ENCODE data around the gene IYD. TPM values are rescaled to one million over a fixed set of nuclear protein-coding genes. Genes with fewer than 3 reads are reported as not detected.

IYD gene
- total RNA-seq, 1 experiment from 2014 or later = 32.6 TPM

DNA sequence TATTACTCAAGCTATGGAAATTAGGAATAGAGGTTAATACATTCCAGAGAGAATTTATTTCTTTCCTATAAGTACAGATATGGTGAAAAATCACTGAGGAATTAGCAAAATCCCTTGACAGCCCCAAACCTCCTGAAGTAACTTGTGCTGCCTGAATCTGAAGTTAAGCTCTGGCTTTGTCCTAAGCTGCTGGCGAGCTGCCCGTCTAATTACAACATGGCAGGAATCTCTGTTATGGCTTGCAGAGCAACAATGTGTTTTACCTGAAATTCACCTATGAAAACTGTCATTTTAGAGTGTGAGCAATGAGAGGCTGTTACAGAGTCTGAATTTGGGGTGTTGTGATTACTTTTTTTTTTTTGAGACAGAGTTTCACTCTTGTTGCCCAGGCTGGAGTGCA lies 22.5 kb upstream of the IYD start:
- no peak overlapping the region for H3K4me3 Mint-ChIP-seq (ENCODE audit: unreplicated experiment)
- ChIA-PET POLR2A (no interaction called here), CTCF (no interaction called here)
- Histone ChIP-seq H3K4me3 (ENCODE audit: low read depth, low read length) (no peak overlapping the region), H3K9me3 (no peaks in the 10 kb centered on the region), H3K27me3 (replicated peaks; ENCODE audit: control insufficient read depth, insufficient read depth, low read length) (no peaks in the 10 kb centered on the region), H3K4me1 (peaks cover 15% of the 10 kb centered on the region), H3K36me3 (ENCODE audit: control insufficient read depth, insufficient read depth, low read length) (no peaks in the 10 kb centered on the region)
- no peak overlapping the region for H3K27ac Mint-ChIP-seq (ENCODE audit: unreplicated experiment)
- no TSS peak for BruUV-seq (replicated peaks)
- TF ChIP-seq, protein P1, sequence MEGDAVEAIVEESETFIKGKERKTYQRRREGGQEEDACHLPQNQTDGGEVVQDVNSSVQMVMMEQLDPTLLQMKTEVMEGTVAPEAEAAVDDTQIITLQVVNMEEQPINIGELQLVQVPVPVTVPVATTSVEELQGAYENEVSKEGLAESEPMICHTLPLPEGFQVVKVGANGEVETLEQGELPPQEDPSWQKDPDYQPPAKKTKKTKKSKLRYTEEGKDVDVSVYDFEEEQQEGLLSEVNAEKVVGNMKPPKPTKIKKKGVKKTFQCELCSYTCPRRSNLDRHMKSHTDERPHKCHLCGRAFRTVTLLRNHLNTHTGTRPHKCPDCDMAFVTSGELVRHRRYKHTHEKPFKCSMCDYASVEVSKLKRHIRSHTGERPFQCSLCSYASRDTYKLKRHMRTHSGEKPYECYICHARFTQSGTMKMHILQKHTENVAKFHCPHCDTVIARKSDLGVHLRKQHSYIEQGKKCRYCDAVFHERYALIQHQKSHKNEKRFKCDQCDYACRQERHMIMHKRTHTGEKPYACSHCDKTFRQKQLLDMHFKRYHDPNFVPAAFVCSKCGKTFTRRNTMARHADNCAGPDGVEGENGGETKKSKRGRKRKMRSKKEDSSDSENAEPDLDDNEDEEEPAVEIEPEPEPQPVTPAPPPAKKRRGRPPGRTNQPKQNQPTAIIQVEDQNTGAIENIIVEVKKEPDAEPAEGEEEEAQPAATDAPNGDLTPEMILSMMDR (IDR thresholded peaks at IDR 0.05; ENCODE audit: insufficient read depth in 1 of 2, low read depth in 1 of 2, low read length in 1 of 2, severe bottlenecking in 1 of 2, unreplicated experiment in 1 of 2) = no peak
- H3K4me1 Mint-ChIP-seq (ENCODE audit: low read depth, unreplicated experiment) = no peaks in the 10 kb centered on the region
- no peak for DNase-seq
- H3K36me3 Mint-ChIP-seq (ENCODE audit: insufficient read depth, unreplicated experiment) = no peaks in the 10 kb centered on the region
- no peaks in the 10 kb centered on the region for H3K9me3 Mint-ChIP-seq (ENCODE audit: unreplicated experiment)
- intact Hi-C loops (cut with micrococcal nuclease; ENCODE audit: unreplicated experiment) = no loop called here
- no peaks in the 10 kb centered on the region for H3K27me3 Mint-ChIP-seq (ENCODE audit: insufficient read depth, unreplicated experiment)

DNA sequence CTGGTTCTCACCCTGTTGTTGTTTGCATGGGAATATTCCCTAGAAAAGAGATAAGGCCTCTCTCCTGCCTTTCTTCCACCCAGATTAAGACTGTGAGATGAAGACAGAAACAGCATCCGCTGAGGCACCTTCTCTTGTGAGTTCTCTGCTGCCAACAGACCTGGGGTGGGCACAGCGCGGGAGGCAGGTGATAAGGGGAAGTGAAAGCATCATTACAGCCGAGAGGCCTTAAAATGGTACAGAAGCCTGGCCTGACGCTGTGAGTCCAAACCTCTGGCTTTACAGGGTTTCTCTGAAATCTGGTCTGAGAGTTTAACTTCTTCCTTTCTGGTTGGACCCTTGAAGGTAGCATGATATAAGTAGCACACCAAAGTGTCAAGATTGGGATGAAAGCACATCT lies 21.0 kb upstream of the IYD start:
- H3K27ac Mint-ChIP-seq (ENCODE audit: unreplicated experiment) = no peak overlapping the region
- H3K4me1 Mint-ChIP-seq (ENCODE audit: low read depth, unreplicated experiment) = no peaks in the 10 kb centered on the region
- H3K9me3 Mint-ChIP-seq (ENCODE audit: unreplicated experiment) = no peaks in the 10 kb centered on the region
- H3K27me3 ChIP-seq (replicated peaks; ENCODE audit: control insufficient read depth, insufficient read depth, low read length) = no peaks in the 10 kb centered on the region
- POLR2A ChIA-PET = no interaction called here
- H3K36me3 Mint-ChIP-seq (ENCODE audit: insufficient read depth, unreplicated experiment) = no peaks in the 10 kb centered on the region
- no peak for DNase-seq
- TF ChIP-seq, protein P1 (IDR thresholded peaks at IDR 0.05; ENCODE audit: insufficient read depth in 1 of 2, low read depth in 1 of 2, low read length in 1 of 2, severe bottlenecking in 1 of 2, unreplicated experiment in 1 of 2) = no peak
- CTCF ChIA-PET = no interaction called here
- peaks cover 6% of the 10 kb centered on the region for H3K4me1 ChIP-seq
- no TSS peak for BruUV-seq (replicated peaks)
- H3K4me3 ChIP-seq (ENCODE audit: low read depth, low read length) = no peak overlapping the region
- intact Hi-C loops (cut with micrococcal nuclease; ENCODE audit: unreplicated experiment) = no loop called here
- H3K9me3 ChIP-seq = no peaks in the 10 kb centered on the region
- no peaks in the 10 kb centered on the region for H3K27me3 Mint-ChIP-seq (ENCODE audit: insufficient read depth, unreplicated experiment)
- no peaks in the 10 kb centered on the region for H3K36me3 ChIP-seq (ENCODE audit: control insufficient read depth, insufficient read depth, low read length)
- no peak overlapping the region for H3K4me3 Mint-ChIP-seq (ENCODE audit: unreplicated experiment)

- peaks cover 1% of the 10 kb centered on the region for H3K4me1 Mint-ChIP-seq (ENCODE audit: low read depth, unreplicated experiment)
- ChIA-PET POLR2A (no interaction called here), CTCF (no interaction called here)
- no peak for DNase-seq
- no peaks in the 10 kb centered on the region for H3K9me3 Mint-ChIP-seq (ENCODE audit: unreplicated experiment)
- intact Hi-C loops (cut with micrococcal nuclease; ENCODE audit: unreplicated experiment) = no loop called here
- H3K36me3 Mint-ChIP-seq (ENCODE audit: insufficient read depth, unreplicated experiment) = no peaks in the 10 kb centered on the region
- TF ChIP-seq, protein P1 (IDR thresholded peaks at IDR 0.05; ENCODE audit: insufficient read depth in 1 of 2, low read depth in 1 of 2, low read length in 1 of 2, severe bottlenecking in 1 of 2, unreplicated experiment in 1 of 2) = no peak
- Histone ChIP-seq H3K4me3 (ENCODE audit: low read depth, low read length) (no peak overlapping the region), H3K36me3 (ENCODE audit: control insufficient read depth, insufficient read depth, low read length) (no peaks in the 10 kb centered on the region), H3K27me3 (replicated peaks; ENCODE audit: control insufficient read depth, insufficient read depth, low read length) (no peaks in the 10 kb centered on the region), H3K9me3 (no peaks in the 10 kb centered on the region), H3K4me1 (peaks cover 7% of the 10 kb centered on the region; the same call in 1 of the 2 replicates)
- BruUV-seq (replicated peaks) = no TSS peak
- H3K27me3 Mint-ChIP-seq (ENCODE audit: insufficient read depth, unreplicated experiment) = no peaks in the 10 kb centered on the region
- H3K4me3 Mint-ChIP-seq (ENCODE audit: unreplicated experiment) = no peak overlapping the region
- H3K27ac Mint-ChIP-seq (ENCODE audit: unreplicated experiment) = no peak overlapping the region
Measured at GRCh38 chr6:150349546-150349945, 19.3 kb upstream of the IYD start.
